Ishikawa (cell line): Measurements from ENCODE around the gene ATP2A2.

Experiments
- CREB1 ChIP-seq: IDR thresholded peaks from 2 replicates; pipeline ENCODE4 v1.6.1; 2012; ENCODE audit warnings: low read depth
- EP300 ChIP-seq: IDR thresholded peaks from 2 replicates; pipeline ENCODE4 v1.6.1; 2012; ENCODE audit warnings: borderline replicate concordance
- FOXM1 ChIP-seq: IDR thresholded peaks from 2 replicates; pipeline ENCODE4 v1.6.1; 2012; ENCODE audit warnings: low read depth, borderline replicate concordance
- MAX ChIP-seq: IDR thresholded peaks from 2 replicates; pipeline ENCODE4 v1.6.1; 2012
- RAD21 ChIP-seq: IDR thresholded peaks from 2 replicates; pipeline ENCODE4 v1.6.1; 2012; ENCODE audit warnings: low read depth
- REST ChIP-seq: IDR thresholded peaks from 2 replicates; pipeline ENCODE4 v1.6.1; 2012; ENCODE audit warnings: low read depth, mild to moderate bottlenecking
- TAF1 ChIP-seq: IDR thresholded peaks from 2 replicates; pipeline ENCODE4 v1.6.1; 2012; ENCODE audit warnings: low read depth, mild to moderate bottlenecking

- TF ChIP-seq RAD21: no peak
- no peak for TF ChIP-seq EP300
- no peak for TF ChIP-seq MAX
- TF ChIP-seq FOXM1: no peak
- TF ChIP-seq TAF1: no peak
- TF ChIP-seq REST: no peak
- TF ChIP-seq CREB1: no peak
These were observed 20.2 kb downstream of the ATP2A2 start for GRCh38 chr12:110301065-110301806.
